Right atrium auricular region (tissue), 2 donors: ENCODE measurements around the gene ZNF627. TPM values are rescaled to one million over a fixed set of nuclear protein-coding genes. Genes with fewer than 3 reads are reported as not detected.

Source experiments
- DNase-seq: peaks from one replicate; pipeline ENCODE4 v3.0.0-alpha.2; 2019; ENCODE audit warnings: low spot score
- H3K27ac ChIP-seq, 2 donors: fragments of 200-600 bp; sonication (generic); 1 replicate in 1 of 2; 2 replicates in 1 of 2; pipeline ENCODE4 v1.5.1; 2016 to 2019
- H3K27me3 ChIP-seq, 2 donors: fragments of 200-600 bp; sonication (generic); one replicate each; pipeline versions ENCODE4 v1.5.1 to v1.6.0; 2017 to 2019
- H3K36me3 ChIP-seq: fragments of 200-600 bp; sonication (generic); one replicate; pipeline ENCODE4 v1.5.1; 2016
- H3K4me1 ChIP-seq, 2 donors: fragments of 200-600 bp; sonication (generic); one replicate each; pipeline versions ENCODE4 v1.5.1 to v1.6.0; 2017 to 2019
- H3K4me3 ChIP-seq, 2 donors: fragments of 200-600 bp; sonication (generic); 1 replicate in 1 of 2; 2 replicates in 1 of 2; pipeline ENCODE4 v1.5.1; 2017 to 2019; ENCODE audit warnings: mild to moderate bottlenecking in 1 of 2, moderate library complexity in 1 of 2
- H3K9me3 ChIP-seq, 2 donors: fragments of 200-600 bp; sonication (generic); one replicate each; pipeline ENCODE4 v1.5.1; 2019
- CTCF ChIP-seq, 2 donors: fragments of 200-600 bp; sonication (generic); IDR thresholded peaks; one replicate each; pipeline ENCODE4 v1.5.1; 2019; ENCODE audit warnings: antibody characterized with exemption in 2 of 2
- total RNA-seq, 2 donors: library from RNA; depleted of rRNA; stranded (reverse); fragments of >200 nt; gene quantifications; one replicate each; pipeline ENCODE4 v1.1.0, GENCODE V29; 2016

The ZNF627 gene
- 1 to 10 TPM; 6.0 to 6.7 TPM for total RNA-seq

- no peaks in the 10 kb centered on the region for H3K36me3 ChIP-seq
- no peaks in the 10 kb centered on the region for H3K27me3 ChIP-seq
- H3K4me3 ChIP-seq, result peak within 1 kb of the TSS; percentile 90 to 100
- DNase-seq, result peak; percentile 100
- no peak for TF ChIP-seq CTCF (IDR thresholded peaks at IDR 0.05)
- peak within 1 kb of the TSS; percentile 92 to 95 for H3K27ac ChIP-seq
- no peaks in the 10 kb centered on the region for H3K9me3 ChIP-seq
- H3K4me1 ChIP-seq, result peaks cover 0 to 18% of the 10 kb centered on the region in 2 donors
Observed at GRCh38 chr19:11597202-11598102, at the start of gene ZNF627. TSS of gene ZNF627 (plus strand) at chr19:11597483. CDS start at chr19:11597628, 145 bp downstream.

GRCh38 chr19:11547929-11548700 lies 49.2 kb upstream of the ZNF627 start:
- no peak overlapping the region for H3K4me3 ChIP-seq
- H3K27ac ChIP-seq, result no peak overlapping the region
- H3K4me1 ChIP-seq, result no peaks in the 10 kb centered on the region
- TF ChIP-seq CTCF (IDR thresholded peaks at IDR 0.05), result no peak
- H3K27me3 ChIP-seq, result no peaks in the 10 kb centered on the region
- no peak for DNase-seq
- peaks cover 68% of the 10 kb centered on the region for H3K36me3 ChIP-seq
- H3K9me3 ChIP-seq, result no peaks in the 10 kb centered on the region

GRCh38 chr19:11549386-11549953 lies 47.8 kb upstream of the ZNF627 start:
- H3K4me1 ChIP-seq, result no peaks in the 10 kb centered on the region
- peaks cover 75% of the 10 kb centered on the region for H3K36me3 ChIP-seq
- DNase-seq, result no peak
- no peaks in the 10 kb centered on the region for H3K27me3 ChIP-seq
- H3K27ac ChIP-seq, result no peak overlapping the region
- no peaks in the 10 kb centered on the region for H3K9me3 ChIP-seq
- TF ChIP-seq CTCF (IDR thresholded peaks at IDR 0.05), result no peak
- no peak overlapping the region for H3K4me3 ChIP-seq

GRCh38 chr19:11550265-11550664 lies 47.0 kb upstream of the ZNF627 start:
- Histone ChIP-seq H3K4me3 (no peak overlapping the region), H3K36me3 (peaks cover 74% of the 10 kb centered on the region), H3K27me3 (no peaks in the 10 kb centered on the region), H3K9me3 (no peaks in the 10 kb centered on the region), H3K27ac (no peak overlapping the region), H3K4me1 (peaks cover 0 to 1% of the 10 kb centered on the region in 2 donors)
- TF ChIP-seq CTCF (IDR thresholded peaks at IDR 0.05), result no peak
- DNase-seq, result no peak

- peaks cover 64% of the 10 kb centered on the region for H3K36me3 ChIP-seq
- H3K4me1 ChIP-seq, result peaks cover 0 to 7% of the 10 kb centered on the region in 2 donors
- peak overlapping the region in 1 of 2 donors; percentile 42 for H3K27ac ChIP-seq
- H3K9me3 ChIP-seq, result no peaks in the 10 kb centered on the region
- no peak overlapping the region for H3K4me3 ChIP-seq
- H3K27me3 ChIP-seq, result no peaks in the 10 kb centered on the region
- DNase-seq, result no peak
- peak; percentile 12 to 32 for TF ChIP-seq CTCF (IDR thresholded peaks at IDR 0.05)
Observed at GRCh38 chr19:11551603-11552235, 45.6 kb upstream of the ZNF627 start.
